ENCODE measurements around the gene MYL6.

- TF ChIP-seq EP300 (IDR thresholded peaks at IDR 0.05), result no peak
- no peak for TF ChIP-seq CTCF (IDR thresholded peaks at IDR 0.05)
These were observed 39.9 kb downstream of the MYL6 start for GRCh38 chr12:56197921-56198635.

Data from ovary (tissue), 3 donors.